COLO668 (cell line): ENCODE data around the gene PRPF40B.

Experiments used
- DNase-seq: peaks from one replicate; lab custom pipeline; 2025; ENCODE audit not compliant: unreplicated experiment; lab: John Stamatoyannopoulos, UW

Gene PRPF40B

DNA sequence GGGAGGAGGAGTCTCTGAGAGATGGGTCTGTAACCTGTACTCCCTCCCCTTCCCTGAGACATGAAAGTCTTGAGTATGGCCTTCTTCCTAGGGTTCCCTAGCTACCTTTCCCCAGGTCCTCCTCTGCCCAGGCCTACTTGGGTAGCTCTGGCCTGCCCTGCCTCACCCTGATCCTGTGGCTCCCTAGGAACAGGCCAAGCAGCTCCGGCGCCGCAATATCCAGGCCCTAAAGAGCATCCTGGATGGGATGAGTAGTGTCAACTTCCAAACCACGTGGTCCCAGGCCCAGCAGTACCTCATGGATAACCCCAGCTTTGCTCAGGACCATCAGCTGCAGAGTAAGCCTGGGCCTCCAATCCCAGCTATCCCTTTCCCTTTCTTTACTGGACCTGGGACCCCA is 12.3 kb downstream of the PRPF40B start:
- no peak for DNase-seq

DNA sequence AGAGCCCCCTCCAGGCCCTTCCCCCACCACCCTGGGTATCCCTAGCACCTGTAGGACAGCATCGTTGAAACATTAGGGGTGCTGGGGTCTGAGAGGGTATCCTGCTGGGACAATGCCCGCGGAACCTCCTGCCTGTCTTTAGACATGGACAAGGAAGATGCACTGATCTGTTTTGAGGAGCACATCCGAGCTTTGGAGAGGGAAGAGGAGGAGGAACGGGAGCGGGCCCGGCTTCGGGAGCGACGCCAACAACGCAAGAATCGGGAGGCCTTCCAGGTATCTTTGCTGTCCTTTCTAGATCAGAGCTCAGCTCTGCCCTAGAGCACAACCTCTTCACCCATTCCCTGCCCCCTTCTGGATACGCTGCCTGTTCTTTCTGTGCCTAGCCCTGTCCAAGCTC is 13.2 kb downstream of the PRPF40B start:
- no peak for DNase-seq

DNA sequence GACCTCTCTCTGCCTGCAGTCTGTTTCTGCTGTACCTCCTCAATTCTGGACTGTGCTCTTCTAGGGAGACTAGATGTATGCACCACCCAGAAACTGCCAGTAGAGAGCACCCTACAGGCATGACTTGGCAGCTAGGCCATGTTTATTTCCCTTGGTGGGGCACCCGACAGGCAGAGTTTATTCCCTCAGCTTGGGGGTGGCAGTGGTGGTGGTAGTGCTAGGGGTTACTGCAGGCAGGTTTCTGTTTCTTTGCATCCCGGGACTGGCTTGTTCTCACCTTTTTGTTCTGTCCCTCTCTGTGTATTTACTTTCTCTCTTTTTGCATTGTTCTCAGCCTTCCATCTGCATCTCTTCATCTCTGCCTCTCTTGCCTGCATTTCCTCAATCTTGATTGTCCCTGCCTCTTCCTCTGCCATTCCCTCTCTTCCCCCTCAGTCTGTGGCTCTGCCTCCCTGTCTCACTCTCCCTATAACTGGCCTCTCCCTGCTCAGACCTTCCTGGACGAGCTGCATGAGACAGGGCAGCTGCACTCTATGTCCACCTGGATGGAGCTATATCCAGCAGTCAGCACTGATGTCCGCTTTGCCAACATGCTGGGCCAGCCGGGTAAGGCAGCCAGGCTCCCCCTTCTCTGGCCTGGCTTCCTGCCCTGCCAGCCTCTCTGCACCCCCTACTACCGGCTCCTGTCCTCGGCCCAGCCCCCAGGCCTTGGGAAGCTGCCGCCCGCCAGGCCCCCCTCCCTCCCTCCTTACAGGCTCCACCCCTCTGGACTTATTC is 13.8 kb downstream of the PRPF40B start:
- DNase-seq: peak; percentile 14

DNA sequence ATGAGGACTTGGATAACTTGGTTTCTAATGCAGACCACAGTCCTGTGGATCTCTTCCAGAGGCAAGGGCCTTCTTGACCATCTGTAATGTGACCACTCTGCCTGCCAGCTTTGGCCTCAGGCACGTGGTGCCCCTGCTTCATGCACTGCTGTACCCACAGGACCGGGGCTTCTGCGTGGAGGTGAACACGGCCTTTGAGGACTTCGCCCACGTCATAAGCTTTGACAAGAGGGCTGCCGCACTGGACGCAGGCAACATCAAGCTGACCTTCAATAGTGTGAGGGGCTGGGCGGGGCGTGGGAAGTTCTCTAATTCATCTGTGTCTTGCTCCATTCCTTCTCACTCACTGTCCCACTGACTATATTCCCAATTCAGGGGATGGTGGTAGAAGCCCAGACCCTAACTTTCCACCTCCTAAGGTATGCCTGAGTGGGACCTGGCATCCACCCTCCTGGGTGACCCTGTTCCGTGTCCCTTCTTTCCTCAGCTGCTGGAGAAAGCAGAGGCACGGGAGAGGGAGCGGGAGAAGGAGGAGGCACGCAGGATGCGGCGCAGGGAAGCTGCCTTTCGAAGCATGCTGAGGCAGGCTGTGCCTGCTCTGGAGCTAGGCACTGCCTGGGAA is 18.5 kb downstream of the PRPF40B start:
- DNase-seq: no peak

DNA sequence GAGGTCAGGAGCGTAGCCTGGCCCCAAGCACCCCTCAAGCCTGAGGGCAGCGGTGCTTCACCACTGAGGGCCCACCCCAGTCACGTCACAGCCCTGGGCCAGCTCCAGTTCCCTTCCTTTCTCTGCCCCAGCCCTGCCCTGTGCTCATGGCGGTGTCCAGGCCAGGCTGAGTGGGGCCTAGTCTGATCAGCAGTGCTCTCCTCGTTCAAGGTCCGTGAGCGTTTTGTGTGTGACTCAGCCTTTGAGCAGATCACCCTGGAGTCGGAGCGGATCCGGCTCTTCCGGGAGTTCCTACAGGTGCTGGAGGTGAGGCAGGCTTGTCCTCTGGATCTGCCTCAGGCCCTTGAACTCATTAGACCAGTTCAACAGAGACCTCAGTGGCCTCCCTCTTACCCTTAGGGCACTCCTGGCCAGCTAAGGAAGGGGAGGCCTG is 19.0 kb downstream of the PRPF40B start:
- DNase-seq: no peak

DNA sequence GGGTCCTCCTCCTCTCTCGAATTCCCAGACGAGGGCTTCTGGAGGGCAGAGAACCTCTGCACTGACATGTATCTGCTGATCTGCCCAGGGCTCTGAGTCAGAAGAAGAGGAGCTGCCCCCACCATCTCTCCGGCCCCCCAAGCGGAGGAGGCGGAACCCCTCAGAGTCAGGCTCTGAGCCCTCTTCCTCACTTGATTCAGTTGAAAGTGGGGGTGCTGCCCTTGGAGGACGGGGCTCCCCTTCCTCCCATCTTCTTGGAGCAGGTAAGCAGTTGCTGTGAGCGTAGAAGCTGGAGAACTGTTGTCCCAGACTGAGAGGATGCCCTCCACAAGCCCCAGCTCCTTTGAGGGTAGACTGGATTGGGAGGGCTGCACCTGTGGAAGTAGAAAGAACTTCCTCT is 19.8 kb downstream of the PRPF40B start:
- no peak for DNase-seq

DNA sequence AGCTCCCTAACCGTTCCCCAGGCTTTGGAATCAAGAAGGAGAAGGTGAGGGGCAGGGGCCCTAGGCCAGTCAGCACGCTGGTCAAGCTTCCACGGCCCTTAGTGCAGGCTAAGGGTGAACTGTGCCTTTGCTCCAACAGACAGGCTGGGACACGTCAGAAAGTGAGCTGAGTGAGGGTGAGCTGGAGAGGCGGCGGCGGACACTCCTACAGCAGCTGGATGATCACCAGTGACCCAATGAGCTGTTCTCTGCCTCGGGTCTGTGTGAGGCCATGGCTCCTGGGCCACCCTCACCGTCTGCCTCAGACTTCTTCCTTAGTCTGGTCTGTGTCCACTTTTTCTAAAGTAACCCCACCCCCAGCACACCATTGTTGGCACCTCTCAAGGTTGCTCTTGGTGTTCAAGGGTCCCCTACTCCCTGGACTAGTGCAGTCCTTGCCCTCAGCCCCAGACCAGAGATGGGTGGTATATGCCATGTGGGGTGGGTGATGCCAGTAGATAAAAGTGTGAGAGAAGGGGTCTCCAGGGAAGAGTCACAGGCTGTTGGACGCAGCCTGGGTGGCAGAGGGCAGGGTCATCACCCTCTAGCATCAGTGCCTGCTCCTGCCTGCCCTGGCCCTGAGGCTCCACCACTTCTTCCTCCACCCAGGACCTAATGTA is 20.7 kb downstream of the PRPF40B start:
- no peak for DNase-seq

DNA sequence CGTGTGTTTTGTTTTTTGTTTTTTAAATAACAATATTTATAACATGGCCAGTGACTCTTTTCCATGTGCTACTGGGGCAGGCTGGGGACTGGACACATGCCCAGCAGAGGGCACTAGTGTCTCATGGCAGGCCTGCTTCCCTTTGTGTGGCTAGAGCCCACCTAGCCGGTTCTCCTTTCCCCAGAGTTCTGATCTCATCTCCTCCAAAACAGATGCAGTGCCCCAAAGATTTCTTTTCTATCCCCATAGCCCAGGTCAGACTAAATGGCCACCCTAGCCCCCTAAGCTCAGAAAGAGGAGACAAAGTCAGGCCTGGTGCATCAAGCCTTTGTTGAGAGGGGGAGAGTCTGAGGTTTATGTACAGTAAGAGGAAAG is 21.2 kb downstream of the PRPF40B start:
- DNase-seq: peak; percentile 48

DNA sequence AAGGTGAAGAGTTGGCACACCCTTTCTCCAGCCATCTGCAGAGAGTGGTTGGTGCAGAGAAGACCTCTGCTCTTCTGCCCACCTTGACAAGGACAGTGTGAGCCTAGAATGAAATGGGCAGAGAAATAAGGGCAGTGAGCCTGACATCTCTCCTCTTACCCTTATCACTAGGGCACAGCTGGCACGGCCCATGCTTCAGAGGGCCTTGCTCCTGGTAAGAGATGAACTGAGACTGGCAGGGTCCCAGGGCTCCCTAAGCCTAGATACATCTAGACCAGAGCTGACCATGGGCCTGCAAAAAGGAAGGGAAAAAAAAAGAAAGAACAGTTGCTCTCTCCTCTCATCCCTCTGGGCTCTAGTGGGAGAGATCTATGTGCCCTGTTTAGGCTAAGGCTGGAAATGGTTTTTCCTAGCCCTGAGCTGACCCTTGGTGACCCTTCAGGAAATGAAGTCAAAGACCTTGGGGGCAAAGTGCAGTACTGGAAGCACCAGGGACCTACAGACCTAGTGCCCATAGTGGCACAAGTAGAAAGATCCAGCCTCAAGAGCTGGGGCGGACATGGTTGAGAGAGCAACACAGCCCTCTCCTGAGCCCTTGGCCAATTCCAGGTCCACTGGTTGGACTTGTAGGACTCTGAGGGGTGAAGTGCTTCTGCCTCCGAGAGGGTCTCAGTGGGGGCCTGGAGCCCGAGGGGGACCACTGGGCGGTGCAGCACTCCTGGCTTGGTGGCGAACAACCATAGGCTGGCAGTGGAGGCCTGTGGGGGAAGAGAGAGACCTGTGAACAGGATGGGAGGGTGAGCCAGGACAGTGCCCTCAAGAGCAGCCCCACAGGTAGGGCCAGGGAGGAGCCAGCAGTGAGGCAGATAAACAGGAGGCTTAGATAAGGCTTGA is 22.0 kb downstream of the PRPF40B start:
- DNase-seq: no peak

DNA sequence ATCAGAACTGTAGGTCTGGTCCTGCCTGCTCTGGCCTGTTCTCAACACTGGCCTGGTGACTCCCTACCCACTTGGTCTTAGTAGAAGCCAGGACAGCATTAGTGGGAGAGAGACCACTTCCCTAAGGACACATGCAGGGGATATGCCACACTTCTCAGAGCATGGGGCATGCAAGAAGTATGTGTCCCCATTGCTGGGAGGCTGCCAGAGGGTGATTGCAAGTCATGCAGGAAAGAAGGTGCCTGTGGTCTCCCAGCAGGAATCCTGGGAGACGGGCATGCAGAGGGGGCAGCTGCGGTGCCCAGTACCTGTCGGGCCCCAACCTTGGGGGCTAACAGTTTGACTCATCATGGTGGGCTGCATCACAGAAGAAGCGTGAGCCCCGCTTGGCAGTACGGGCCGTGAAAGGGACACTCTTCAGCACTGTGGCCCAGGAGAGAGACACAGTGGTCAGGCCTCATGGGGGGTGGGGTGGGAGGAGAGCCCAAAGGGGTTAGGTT is 23.0 kb downstream of the PRPF40B start:
- no peak for DNase-seq

DNA sequence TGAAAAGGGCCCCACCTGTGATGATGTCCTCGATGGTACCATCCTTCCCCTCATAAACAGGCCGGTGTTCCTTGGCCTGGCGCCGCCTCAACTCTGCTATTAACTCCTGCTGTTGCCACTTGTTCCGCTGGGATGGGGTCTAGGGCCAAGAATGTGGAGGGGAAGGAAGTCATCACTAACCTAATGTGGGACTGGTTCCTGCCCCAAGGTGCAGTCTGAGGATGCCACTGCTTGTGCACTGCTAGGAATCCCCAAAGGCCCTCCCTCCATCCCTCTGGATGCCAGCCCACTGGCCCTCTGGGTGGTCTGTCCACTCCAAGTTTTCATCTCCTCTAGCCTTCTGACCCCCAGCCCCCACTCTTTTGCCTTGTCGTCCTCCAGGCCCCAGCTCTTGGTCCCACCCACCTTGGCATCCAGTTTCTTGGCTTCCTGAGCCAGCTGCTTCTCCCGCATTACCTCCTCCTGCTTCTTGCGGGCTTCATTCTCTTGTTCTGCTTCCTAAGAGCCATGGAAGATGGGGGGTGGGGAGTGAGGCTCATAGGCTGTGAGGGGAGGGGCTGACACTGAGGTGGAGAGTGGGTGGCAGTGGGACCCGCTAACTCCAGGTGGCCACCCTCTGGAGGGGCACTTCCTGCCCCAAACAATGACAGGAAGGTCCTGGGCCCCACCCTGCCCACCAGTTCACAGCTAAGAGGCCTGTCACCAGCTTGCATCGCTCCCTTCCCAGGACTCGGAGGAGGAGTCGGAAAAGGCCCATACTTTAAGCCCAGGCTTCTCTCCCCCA is 23.7 kb downstream of the PRPF40B start:
- no peak for DNase-seq

DNA sequence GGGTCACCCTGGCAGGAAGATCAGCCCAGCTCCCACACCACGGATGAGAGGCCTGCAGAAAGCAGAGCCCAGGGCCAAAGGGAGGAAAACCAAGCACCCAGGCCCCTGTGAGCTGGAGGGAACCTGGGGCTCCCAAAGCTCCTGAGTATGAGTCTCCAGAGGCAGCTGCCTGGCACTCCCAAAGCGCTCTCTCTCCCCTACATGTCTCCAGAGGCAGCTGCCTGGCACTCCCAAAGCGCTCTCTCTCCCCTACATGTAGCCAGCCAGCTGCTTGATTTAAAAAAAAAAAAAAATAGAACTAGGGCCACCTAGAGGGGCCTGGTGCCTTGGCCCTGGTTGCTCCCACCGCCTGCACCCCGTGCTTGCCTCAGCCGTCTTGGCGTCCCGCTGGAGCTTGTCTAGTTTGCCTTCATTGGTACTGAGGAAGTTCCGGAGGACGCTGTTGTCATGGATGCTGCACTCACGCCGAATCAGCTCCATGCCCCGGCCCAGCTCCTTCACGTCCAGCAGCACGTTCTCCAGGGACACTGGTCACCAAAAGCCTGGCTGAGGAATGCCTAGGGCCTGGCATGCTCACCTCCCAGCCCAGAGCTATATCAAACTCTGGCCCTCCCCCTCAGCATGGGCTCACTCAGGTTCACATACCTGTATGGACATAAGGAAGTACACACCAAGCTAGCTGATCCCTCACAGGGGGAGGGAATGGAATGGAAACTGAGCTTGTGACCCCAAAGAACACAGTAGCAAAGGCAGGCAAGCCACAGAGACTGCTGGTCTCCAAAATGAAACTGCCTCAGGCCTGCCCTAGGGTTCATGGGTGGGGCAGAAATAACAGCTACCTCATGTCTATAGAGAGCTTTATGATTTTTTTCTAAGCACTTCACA is 24.7 kb downstream of the PRPF40B start:
- DNase-seq: no peak

DNA sequence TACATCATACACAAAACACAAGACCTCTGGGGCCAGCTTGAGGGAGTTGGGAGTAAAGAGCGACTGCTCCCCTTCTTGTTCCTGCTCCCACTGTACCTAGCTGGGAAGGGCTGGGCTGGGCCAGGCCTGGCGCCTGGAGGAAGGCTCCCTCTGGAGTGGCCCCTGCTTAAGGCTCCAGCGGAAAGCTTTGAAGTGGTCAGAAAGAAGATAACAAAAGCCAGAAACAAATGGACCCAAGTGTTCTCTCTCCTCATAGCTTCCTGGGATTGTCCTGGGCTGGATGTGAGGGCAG is 25.3 kb downstream of the PRPF40B start:
- no peak for DNase-seq

DNA sequence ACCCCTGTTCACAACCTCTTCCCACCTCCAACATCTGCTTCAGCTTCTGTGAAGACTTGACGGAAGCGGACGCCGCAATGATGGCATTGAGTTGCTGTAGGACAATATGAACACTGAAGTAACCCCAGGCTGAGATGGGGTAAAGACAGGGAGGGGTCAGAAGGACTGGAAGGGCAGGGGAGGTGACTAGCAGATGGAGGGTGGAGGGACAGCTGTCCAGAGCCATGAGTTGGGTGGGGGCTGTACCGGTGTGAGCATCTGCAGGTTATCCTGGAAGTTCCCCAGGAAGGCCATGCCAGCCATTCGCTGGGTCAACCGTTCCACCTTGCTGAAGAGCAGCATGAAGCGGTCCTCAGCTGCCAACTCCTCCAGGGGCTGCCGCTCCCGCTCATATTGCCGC is 26.1 kb downstream of the PRPF40B start:
- no peak for DNase-seq

DNA sequence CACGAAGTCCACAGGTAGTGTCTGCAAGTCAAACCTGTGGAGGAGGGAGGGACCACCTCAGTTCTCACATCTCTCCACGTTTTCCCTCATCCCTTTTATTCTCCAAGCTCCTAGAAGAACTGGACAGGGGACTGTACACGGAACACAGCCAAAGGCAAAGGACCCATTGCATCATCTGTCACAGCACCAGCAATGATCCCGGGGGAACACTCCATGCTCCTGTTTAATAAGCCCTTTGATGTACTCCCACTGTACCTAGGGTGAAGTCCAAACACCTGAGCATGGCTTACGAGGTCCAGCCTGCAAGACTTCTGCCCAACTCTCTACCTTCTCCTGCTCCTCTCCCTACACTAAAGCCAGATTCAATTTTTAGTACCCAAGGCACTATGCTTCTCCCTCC is 26.5 kb downstream of the PRPF40B start:
- no peak for DNase-seq

DNA sequence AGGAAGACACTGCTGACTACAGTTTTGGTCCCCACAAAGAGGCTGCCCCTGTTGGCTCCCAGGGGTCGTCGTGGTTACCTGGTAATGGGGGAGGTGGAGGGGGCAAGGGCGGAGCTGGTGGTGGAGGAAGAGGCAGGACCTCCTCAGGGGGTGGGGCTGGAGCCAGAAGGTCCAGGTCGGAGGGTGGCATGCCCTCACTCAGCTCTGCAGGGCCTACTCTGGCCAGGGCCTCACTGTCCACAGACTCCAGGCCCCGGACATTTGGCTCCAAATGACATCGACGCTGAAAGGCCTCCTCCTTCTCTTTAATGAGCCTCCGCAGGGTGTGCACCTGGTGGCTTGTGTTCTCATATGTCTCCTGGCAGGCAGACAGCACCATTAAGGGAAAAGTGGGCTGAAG is 28.5 kb downstream of the PRPF40B start:
- no peak for DNase-seq

DNA sequence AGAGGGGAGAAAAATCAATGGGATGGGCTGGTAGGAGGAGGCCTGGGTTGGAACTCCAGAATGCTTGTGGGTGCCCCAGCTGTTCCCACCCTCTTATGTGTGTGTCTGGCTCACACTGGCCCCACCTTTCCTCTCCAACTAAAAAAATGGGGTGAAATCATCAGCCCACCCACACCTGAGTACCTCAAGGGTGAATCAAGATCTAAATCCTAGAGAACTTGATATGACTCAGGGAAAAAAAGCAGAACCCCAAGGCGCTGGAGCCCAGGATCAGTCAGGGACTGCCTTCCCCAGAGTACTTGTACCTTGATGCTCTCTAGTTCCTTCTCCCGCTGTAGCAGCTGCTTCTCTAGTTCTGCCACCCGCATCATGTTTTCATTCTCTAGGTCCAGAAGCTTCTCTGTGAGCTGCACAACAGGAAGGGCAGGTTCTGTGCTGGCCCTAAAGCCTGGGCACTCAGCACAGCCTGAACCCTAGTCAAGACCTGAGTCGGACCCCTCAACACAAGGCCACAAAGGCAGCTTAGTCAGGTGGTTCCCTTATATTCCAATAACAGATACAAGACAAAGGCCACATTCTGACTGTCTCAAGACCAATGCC is 29.7 kb downstream of the PRPF40B start:
- no peak for DNase-seq

DNA sequence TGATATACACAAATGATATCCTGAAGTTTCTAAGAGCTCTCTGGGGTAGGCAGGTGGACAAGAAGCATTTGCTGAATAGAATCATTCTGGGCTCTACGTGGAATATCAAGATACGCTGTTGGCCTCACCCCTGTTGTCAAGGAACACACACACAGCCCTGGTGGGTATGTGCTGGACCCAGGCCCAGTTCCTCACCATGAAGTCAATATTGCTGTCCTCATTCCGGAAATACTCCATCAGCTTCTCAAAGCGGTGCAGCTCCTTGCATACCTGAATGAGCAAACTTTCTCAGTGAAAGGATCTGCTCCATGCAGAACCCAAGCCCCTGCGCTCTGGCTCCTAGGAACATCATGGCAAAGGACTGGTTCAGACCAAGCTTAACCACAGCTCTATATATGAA is 31.4 kb downstream of the PRPF40B start:
- DNase-seq: no peak

DNA sequence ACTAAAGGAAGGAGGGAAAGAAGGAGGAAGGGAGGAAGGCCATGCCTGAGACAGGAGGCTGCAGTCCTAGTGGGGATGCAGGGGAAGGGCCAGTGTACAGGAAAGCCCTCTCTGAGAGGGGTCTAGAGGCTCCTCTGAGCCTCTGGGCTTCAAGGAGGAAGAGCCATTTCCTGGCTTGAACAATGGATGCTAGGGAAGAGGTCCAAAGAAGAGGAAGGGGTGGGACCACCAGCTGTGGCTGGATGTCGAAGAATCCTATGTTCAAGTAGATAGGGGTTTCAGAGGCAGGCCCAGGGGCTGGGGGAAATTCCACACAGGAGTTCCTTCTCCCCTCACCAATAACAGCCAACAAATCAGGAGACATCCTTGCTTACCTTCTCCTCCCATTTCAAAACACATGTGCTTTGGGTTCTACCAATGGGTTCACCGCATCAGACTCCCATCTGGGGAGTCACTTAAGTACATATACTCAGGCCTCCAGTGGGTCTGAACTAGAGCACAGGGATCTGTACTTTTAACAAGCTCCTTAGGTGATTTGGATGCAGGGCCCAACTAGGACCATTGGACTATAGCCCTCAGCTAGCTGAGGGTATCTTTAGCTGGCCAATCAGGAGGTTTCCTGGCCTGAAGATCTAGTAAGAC is 32.4 kb downstream of the PRPF40B start:
- DNase-seq: no peak
